GM12873 (cell line): ENCODE results near the gene SEMA5B.

Experiments used
- TF ChIP-seq, protein P1 (sequence below): IDR thresholded peaks from 2 replicates; pipeline ENCODE4 v1.5.1; 2012; ENCODE audit warnings: low read depth, mild to moderate bottlenecking, moderate library complexity, low read length, control low read depth; ENCODE audit not compliant: insufficient read depth; ENCODE audit errors: missing control alignments

The SEMA5B gene

DNA sequence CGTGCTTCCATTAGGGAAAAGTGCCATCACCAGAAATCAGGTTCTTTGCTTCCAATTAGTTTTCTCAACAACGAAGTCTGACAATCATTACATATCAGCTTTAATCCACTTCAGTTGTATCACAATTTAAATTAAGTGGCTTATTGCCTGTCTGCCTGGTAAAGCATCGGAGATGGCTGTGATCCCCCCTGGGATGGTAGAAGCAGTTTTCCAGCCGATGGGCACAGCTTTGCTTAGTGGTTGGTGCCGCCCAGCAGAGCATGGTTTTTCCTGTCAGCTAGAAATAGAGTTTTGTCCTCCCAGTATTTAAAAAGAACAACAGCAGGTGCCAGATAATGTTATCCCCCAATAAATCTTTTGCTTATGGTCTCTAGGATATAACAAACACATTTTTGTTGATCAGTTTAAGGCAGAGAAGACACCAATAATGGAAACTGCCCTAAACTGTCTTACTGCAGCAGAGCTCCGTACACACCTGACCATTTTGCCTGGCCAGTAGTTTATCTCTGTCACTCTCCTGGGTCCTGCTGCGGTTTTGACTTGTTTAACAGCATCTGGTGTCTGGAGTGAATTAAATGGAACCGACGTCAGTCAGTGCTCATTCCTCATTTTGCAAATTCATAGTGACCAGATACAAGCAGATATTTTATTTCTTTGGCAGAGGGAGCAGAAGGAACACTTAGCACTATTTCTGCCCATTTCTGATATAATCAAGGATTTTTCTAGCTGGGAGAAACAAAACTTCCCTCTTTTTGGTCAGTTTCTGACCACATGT lies 153.6 kb downstream of the SEMA5B start:
- TF ChIP-seq, protein P1, sequence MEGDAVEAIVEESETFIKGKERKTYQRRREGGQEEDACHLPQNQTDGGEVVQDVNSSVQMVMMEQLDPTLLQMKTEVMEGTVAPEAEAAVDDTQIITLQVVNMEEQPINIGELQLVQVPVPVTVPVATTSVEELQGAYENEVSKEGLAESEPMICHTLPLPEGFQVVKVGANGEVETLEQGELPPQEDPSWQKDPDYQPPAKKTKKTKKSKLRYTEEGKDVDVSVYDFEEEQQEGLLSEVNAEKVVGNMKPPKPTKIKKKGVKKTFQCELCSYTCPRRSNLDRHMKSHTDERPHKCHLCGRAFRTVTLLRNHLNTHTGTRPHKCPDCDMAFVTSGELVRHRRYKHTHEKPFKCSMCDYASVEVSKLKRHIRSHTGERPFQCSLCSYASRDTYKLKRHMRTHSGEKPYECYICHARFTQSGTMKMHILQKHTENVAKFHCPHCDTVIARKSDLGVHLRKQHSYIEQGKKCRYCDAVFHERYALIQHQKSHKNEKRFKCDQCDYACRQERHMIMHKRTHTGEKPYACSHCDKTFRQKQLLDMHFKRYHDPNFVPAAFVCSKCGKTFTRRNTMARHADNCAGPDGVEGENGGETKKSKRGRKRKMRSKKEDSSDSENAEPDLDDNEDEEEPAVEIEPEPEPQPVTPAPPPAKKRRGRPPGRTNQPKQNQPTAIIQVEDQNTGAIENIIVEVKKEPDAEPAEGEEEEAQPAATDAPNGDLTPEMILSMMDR, result no peak

GRCh38 chr3:122868322-122868721 lies 159.2 kb downstream of the SEMA5B start:
- TF ChIP-seq, protein P1, result no peak

DNA sequence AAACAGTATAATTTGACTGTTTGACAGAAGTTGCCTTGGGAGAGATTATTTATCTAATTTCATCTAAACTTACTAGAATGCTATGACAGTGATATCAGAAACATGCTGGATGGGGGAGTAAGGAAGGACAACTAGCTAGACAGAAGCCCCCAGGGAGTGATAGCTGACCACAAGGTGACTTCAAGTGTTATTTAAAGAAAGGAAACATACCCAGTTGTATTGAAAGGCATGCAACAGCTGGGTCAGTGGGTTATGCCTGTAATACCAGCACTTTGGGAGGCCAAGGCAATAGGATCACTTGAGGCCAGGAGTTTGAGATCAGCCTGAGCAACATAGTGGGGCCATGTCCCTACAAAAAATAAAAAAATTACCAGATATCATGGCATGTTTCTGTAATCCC lies 163.1 kb downstream of the SEMA5B start:
- TF ChIP-seq, protein P1, result no peak

- TF ChIP-seq, protein P1, result no peak
Observed at GRCh38 chr3:122862381-122862780, 165.2 kb downstream of the SEMA5B start.
